HG03432 (cell line): ENCODE data around the gene HSFX1.
A peak's percentile ranks its signal among the peaks of the same experiment; 100 is the strongest.
"Not testable (repeated sequence)": the region's sequence is repeated elsewhere in the genome, so short reads cannot be mapped to it uniquely, and the experiment has no call there.

ENCODE experiments used
- ATAC-seq: cut with Tn5 transposase; IDR thresholded peaks from one replicate; pipeline ENCODE4 v1.9.1; 2021; ENCODE audit warnings: mild to moderate bottlenecking, moderate library complexity; ENCODE audit not compliant: unreplicated experiment

HSFX1 gene

DNA sequence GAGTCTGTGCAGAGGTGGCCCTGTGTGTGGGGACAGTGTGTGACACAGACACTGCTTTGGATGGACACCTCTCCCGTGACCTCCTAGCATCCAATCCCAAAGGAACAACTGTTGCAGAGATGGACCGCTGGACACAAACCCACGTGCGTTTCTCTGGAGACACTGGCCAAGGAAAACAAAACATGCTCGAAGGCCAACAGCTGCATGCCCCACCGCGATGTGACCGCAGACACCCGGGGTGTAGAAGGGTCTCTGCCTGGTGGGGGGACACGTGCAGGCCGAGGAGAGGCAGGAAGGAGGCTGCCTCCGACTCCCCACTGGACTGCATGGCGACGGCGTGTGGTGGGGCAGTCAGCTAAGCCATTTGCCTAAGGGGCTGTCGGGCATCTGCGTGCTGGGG lies at the start of gene HSFX1:
HSFX1 (plus strand) TSS at position 301 of the 400 bp plus-strand sequence. CDS start 614 bp downstream, outside the sequence.
- ATAC-seq = not testable (repeated sequence)

DNA sequence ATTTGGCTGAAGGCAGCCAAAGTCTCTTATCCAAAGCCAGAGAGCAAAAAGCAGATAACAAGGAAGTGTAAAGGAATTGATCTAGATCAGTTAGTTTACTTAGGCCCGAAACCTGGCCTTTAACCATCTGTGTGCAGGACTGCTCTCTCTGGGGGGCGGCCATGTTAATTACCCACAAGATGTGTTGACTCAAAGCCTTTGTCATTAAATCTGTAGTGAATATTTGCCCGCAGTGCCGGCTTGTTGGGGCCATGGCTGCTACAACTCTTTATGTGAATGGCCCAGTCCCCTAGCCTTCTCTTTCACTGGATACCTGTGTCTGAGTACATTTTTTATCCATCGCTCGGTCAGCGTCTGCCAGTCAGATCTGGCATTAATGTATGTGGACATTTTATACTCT lies 46.6 kb upstream of the HSFX1 start:
- ATAC-seq = not testable (repeated sequence)

DNA sequence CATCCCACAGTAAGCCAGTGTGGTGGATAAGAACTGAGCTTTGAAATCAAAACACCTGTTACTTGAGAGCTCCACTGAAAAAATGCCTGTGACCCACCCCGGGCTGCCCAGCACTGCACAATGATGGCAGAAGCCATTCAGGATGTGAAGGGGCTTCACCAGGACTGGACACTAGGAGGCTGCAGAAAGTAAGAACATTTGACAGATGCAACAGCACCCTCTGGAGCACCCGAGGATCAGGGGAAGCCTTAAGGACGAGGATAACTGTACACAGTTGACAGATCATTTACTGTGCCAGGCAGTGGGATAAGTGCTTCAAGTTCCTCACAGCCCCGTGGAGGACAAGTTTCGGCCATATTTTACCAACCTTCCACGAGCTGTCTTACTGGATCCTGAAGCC lies 31.6 kb upstream of the HSFX1 start:
- not testable (repeated sequence) for ATAC-seq

DNA sequence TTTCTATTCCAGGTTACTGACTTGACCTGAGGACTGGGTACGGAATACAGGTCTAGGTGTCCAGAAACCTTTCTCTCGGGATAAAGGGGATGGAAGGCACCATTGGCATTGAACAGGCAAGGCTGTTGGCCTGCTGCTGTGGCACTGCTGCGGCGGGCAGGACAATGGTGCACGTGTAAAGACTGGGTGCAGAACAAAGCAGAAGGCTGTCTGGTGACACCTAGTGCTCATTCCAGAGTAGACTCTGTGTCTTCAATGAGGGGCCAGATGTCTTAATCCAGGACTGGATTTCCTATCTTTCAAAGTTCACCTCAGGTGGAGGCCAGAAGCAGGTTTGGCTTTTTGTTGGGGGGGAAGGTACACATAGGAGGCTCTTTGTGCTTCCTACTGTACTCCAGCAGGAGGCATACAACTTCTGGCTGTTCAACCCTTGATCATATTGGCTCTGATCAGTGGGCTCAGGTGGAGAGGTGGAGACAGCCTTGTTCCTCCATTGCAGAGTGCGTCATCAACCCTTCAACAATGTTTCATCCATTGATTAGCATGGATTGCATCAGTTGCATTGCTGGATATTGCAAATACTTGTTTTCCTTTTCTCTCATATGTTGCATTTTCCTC lies 27.4 kb upstream of the HSFX1 start:
- ATAC-seq = not testable (repeated sequence)

DNA sequence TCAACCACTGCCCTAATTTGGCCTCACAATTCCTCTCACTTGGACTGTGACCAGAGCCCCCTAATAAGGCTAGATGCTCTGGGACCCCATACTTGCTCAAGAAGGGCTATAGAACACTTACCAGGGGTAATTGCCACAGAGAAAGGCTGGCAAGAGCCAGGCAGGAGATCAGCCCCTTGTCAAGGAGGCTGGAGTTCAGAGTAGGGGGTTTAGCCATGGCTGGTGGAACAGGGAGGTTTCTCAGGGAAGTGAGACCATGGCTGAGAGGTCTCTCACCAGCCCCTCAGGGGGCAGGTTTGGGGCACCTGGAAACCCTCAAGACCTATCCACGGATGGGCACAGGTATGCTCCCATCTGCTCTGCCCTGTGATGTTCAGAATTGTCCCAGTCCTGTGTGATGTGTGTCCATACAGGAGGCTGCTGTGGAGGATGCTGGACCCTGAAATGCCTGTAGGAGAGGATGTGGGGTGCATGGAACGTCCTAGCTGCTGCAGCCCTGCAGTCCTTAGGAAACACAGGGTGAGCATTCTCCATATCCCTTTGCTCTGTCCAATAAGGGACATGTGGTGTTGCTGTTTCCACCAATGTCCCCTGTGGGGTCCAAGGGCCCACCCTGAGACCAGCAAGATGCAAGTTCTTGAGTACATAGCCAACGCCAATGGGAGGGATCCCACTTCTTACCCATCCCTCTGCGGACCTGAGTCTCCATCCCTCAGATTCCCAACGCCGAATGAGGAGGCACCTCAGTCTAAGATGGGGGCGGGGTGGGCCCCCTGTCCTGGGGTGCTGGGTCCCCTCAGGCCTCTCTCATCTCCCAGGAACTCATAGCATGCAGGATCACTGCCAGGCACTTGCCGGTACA lies 16.4 kb upstream of the HSFX1 start:
- no peak for ATAC-seq

DNA sequence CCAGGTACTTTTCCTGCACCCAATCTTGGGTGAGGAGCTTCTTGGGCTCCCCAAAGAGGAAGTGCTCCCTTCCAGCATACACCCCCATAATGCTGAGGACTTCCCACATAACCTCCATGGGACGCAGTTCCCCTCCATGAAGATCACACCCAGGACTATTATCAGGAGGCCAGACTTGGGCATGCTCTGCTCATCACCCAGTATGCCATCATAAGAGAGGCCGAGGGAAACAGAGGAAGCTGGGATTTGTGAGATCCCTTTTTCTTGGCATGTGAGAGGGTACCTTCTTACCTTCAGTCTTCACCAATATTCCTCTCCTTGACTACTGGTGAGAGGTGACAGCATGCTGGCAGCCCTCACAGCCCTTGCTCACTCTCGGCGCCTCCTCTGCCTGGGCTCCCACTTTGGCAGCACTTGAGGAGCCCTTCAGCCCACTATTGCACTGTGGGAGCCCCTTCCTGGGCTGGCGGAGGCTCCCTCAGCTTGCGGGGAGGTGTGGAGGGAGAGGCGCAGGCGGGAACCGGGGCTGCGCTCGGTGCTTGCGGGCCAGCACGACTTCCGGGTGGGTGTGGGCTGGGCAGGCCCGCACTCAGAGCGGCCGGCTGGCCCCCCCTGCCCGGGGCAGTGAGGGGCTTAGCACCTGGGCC lies 15.7 kb upstream of the HSFX1 start:
- ATAC-seq = no peak

DNA sequence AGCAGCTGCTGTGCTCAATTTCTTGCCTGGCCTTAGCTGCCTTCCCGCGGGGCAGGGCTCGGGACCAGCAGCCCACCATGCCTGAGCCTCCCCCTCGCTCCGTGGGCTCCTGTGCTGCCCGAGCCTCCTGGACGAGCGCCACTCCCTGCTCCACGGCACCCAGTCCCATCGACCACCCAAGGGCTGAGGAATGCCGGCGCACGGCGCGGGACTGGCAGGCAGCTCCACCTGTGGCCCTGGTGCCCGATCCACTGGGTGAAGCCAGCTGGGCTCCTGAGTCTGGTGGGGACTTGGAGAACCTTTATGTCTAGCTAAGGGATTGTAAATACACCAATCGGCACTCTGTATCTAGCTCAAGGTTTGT lies 15.2 kb upstream of the HSFX1 start:
- ATAC-seq = not testable (repeated sequence)

- no peak for ATAC-seq
Observed at GRCh38 chrX:149759824-149760223, 14.0 kb upstream of the HSFX1 start.

GRCh38 chrX:149760965-149761364 lies 12.9 kb upstream of the HSFX1 start:
- no peak for ATAC-seq

GRCh38 chrX:149761858-149762674 lies 11.8 kb upstream of the HSFX1 start:
- ATAC-seq = not testable (repeated sequence)

DNA sequence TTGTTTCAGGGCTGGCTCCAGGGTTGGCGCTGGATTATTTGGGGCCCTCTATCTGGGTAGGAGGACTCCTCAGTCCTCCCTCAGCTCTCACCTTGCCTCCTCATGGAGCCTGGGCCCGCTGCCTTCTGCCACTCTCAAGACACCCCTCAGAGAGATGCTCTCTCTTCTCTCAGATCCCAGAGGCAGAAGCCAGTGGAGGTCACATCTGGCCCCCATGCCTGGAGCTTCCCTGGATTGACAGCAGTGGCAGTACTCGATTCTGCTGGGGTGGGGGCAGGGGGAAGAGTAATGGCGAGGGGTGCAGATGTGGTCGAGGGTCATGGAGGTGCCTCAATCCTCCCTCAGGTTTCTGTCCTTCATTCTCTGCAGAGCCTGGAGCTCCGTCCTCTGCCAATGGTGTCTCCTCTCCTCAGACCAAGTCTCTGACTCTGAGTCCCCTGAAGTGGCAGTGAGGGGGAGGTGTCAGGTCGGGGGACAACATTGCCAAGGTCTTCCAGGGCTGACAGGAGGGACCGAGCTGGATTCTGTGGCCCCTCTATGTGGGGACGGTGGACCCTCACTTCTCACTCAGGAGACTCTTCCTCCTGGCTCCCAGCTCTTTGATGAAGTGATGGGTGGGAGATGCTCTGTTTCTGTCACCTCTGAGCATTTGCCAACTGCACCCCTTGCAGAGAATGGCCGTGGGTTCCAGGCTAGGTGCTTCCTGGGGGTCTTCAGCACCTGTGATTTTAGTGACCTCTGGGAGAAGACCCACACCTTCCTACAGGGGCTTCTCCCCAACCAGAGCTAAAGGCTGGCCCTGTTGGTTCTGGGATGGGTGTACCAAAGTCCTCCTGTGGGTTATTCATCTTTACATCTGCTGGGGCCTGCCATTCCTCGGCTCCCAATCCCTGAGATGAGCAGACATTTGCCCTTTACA lies 10.9 kb upstream of the HSFX1 start:
- ATAC-seq = no peak

DNA sequence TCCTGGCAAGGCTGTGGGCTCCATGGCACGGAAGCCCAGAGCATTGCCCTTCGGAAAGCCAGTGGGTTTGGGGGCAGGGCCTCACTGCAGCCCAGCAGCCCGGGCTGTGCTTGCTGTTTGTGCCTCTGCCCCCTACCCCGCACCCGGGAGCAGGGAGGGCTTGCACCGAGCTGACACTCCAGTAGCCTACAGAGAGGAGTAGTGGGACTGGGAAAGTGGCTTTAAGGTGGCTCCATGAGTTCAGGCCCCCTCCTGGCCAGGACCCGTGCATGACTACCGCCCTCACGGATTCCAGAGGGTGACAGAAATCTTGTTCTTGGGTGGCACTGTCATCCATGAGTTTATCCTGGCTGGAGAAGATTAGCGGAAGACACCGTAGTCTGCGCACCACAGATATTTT lies 3.5 kb upstream of the HSFX1 start:
- not testable (repeated sequence) for ATAC-seq

GRCh38 chrX:149773026-149773425 lies 842 bp upstream of the HSFX1 start:
- not testable (repeated sequence) for ATAC-seq

GRCh38 chrX:149777999-149778398 lies 4.1 kb downstream of the HSFX1 start:
- ATAC-seq = not testable (repeated sequence)

DNA sequence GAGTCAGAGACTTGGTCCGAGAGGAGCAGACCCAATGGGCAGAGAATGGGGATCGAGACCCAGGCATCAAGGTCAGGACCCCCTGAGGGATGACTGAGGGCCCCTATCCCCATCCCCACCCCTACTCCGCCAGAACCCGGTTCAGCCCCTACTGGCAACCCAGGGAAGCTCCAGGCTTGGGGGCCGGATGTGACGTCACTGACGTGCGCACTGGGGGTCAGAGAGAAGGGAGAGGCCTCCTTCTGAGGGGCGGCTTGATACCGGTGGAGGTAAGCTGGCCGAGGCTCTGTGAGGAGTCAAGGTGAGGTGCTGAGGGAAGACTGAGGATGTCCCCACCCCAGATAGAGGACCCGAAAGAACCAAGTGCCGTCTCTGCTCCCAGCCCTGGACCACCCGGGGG lies 7.9 kb downstream of the HSFX1 start, which contains the start of gene MAGEA9:
MAGEA9 (plus strand) TSS at position 204 of the 400 bp plus-strand sequence. CDS start 4,281 bp downstream, outside the sequence.
- ATAC-seq = not testable (repeated sequence)

DNA sequence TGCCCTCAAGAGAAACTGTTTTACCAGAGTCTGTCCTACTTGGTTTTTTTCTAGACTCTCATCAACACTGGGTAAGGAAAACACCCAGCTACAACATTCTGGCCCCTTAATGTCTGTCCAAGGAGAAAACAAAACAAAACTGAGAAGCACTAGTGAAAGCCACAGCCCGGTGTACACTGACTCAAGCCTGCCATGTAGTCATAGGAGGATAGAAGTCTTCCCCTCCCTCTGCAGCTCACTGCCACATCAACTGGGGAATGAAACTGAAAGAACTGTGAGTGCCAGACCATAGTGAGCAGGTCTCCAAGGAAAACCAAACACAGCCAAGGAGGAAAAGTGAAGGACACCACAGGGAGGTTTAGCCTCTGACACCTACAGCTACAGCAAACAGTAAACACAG lies 21.7 kb downstream of the HSFX1 start:
- ATAC-seq = peak; percentile 99

DNA sequence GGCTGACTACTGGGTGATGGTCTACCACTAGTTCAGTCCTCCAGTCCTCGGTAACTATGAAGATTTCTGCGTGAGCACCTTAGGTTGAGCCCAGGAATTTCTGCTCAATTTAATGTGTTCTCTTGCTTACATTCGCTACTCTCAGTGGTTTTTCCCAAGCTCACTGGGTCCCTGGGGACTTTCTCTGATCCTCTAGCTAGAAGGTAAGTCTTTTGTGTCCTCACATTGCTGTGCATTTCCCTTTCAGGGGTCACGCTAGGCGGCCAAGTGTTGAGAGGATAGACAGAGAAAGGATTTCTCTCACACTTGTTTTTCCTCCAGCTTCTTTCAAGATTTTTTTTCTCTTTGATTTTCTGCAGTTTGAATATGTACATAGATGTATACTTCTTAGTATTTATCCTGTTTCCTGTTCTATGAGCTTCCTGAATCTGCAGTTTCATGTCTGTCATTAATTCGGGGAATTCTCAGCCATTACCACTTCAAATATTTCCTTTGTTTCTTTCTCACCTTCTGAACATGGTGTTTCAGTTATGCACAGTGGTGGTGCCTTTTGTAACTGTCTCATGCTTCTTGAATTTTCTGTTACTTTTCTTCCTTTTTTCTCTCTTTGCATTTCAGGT lies 25.3 kb downstream of the HSFX1 start:
- no peak for ATAC-seq

- ATAC-seq = no peak
Observed at GRCh38 chrX:149799938-149800337, 26.1 kb downstream of the HSFX1 start.

DNA sequence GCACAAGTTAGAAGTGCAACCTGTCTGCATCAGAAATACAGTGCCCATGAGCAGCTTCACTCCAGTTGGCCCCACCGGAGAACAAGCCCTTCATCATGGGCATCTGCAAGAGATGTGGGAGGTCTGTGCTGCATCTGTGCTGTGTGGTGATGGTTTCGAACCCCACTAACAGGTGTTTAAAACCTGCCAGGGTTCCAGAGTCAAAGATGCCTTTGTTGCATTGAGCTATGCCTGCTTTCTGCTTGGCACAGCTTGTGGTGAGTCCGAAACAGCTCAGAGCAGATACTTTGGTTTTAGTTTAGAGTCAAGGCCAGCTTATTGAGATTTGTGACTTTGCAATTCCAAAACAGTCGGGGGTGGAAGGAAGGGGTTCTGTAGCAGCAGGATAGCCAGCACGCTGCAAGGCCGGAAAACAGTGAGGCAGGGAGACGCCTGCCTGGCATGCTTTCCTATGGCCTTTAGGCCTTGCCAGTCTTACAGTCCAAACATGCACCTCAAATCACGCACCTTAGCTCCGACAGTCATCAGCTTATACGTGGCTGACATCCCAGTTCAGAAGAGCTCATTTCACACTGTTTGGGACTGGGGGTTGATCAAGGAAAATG lies 29.7 kb downstream of the HSFX1 start:
- no peak for ATAC-seq
